ENCODE measurements around the gene COQ8B.
"Not testable (repeated sequence)": the region's sequence is repeated elsewhere in the genome, so short reads cannot be mapped to it uniquely, and the experiment has no call there.

The COQ8B gene

DNA sequence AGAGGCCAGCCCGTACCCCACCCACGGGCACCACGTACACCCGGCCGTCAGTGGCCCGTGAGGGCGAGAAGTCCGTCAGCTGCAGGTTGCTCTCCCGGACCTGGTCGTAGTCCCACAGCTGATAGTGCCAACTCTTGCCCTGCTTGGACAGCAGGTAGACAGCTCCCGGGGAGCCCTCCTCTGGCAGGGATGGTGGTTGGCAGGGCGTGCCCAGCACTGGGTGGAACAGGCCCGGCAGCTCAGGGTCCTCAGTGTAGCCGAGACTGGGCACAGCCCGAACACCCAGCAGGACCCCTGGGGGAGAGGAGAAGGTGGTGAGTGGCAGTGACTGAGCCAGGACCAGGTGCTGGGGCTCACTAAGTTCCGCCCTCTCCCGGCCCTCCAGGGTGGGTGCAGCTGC lies 25.8 kb upstream of the COQ8B start:
- DNase-seq (no peak), ATAC-seq (no peak)

- no peak for ATAC-seq
- no peak for DNase-seq
Measured at GRCh38 chr19:40741527-40742390, 25.1 kb upstream of the COQ8B start.

DNA sequence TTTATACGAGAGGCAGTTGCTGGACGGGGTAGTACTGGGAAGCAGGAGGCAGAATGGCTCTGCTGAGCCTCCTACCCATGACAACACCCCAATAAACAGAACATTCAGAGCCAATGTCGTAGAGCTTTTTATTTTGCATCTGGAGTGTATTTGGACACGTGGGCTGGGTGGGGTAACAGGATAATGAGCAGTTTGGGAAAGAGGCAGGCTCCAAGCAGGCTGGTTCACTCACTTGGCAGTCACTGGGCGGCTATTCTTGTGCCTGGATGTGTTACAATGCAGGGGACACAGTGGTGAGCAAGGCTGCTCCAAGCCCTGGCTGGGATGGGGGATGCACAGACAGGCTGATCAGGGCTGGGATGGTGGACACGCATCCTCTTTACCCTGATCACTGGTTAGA lies 24.1 kb upstream of the COQ8B start:
- ATAC-seq (no peak), DNase-seq (no peak)

DNA sequence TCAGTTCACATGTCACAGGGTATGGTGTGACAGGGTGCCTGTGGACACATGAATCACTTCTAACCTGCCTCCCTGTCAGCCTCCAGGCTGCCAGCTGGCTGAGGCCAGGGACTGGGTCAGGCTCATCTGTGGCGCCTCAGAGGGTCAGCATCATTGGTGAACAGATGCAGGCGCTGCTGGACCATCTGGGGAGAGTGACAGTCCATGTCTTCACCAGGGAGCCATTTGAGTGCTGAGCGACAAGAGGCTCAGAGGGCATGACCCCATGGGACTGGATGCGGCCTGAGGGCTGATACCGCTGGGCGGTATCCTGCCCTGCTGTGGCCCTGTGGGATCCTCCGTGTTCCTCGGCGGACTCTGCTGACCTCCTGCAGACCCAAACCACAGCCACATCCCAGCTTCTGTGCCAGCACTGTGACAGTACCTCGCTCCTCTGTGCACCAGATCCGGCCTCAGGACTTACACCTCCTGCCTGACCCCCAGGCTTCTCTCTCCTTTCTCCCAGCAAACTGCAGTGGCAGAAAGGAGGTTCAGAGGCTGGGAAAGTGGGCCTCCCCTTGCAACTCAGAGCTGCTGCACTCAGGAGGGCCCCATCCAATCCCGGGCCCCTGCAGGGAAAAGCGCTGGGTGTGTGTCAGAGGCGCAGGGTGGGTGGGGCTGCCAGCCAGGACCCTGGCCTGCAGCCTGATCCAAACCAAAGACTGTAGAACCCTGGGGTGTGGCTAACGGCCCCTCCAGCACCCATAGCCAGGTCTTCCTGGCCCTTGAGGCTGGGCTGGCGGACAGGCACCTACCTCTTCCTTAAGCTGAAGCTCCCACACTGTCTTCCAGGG lies 23.4 kb upstream of the COQ8B start:
- ATAC-seq, result no peak
- DNase-seq, result no peak

GRCh38 chr19:40739030-40739839 lies 22.5 kb upstream of the COQ8B start:
- DNase-seq (no peak), ATAC-seq (no peak)

DNA sequence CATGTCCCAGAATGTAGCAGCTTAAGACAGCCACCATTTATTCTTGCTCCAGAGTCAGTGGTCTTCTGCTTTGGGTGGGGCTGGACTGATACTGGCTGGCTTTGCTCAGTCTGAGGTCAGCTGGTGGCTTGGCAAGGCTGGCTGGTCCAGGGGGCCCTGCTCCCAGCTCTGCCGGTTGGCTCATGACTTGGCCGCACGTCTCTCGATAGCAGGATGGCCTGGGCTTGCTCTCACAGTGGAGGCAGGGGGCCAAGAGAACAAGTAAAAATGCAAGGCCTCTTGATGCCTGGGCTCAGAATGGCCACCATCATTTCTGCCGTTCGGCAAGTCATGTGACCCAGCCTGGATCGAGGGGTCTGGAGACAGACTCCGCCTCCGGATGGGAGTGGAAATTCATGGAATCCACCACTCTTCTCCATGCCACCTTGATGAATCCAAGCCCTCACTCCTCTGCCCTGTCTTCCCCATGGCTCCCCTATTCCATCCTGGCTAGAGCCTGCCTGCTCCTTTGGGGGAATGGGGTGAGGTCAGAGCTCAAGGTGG lies 20.5 kb upstream of the COQ8B start:
- no peak for ATAC-seq

GRCh38 chr19:40736661-40737060 lies 20.0 kb upstream of the COQ8B start:
- DNase-seq, result no peak
- ATAC-seq, result no peak

More for the DNA sequence above, 20.5 kb upstream of the COQ8B start:
- DNase-seq, result no peak

- ATAC-seq (no peak), DNase-seq (no peak)
Measured at GRCh38 chr19:40735013-40735771, 18.5 kb upstream of the COQ8B start.

DNA sequence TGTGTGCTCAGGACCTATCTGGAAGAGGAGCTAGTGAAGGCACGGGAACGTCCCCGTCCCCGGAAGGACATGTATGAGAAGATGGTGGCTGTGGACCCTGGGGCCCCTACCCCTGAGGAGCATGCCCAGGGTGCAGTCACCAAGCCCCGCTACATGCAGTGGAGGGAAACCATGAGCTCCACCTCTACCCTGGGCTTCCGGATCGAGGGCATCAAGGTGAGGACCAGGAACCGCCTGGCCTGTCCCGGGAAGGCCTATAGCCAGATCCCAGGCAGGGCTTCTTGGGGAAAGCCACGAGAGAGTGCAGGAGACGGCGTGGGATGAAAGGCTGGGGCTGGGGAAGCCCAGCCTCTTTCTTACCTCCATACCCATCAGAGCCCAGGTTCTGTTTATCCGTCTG lies 16.5 kb upstream of the COQ8B start:
- ATAC-seq, result no peak
- no peak for DNase-seq

DNA sequence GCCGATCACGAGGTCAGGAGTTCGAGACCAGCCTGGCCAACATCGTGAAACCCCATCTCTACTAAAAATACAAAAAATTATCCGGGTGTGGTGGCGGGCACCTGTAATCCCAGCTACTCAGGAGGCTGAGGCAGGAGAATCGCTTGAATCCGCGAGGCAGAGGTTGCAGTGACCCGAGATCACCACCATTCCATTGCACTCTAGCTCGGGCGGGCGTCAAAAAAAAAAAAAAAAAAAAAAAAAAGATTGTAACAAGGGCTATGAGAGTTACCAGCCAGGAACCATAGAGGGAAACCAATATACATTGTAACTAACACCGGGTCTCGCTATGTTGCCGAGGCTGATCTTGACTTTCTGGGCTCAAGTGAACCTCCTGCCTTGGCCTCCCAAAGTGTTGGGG lies 15.6 kb upstream of the COQ8B start:
- not testable (repeated sequence) for DNase-seq, ATAC-seq

- not testable (repeated sequence) for ATAC-seq, DNase-seq
Measured at GRCh38 chr19:40730065-40730464, 13.4 kb upstream of the COQ8B start.

DNA sequence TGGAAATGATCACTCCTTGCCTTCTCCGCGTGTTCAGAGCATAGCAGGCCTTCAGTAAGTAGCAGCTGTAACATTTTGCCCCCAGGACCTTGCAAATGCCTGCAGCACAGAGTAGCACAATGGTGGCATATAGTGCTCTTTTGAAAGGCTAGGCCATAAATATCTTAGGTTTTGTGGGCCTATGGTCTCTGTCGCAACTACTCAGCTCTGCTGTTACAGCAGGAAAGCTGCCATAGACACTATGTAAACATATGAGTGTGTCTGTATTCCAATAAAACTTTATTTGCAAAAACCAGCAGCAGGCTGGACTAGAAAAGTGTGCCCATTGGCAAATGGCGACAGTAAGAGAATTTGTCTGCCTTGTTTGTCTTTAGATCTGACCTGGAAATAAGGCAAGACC lies 9.6 kb upstream of the COQ8B start:
- ATAC-seq (no peak), DNase-seq (no peak)

DNA sequence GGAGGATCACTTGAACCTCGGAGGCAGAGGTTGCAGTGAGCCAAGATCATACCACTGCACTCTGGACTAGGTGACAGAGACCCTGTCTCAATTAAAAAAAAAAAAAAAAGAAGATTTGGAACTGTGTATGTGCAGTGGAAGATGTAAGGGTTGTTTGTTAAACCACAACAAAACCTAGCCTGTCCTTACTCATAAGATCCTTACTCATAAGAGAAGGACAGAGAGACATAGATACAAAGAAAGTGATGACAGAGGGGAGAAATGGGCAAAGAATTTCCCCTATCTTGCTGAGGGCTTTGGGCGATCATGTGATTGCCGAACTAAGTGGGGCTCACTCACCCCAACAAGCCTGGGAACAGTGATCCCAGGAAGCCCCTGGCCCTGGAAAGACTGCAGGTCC lies 8.2 kb upstream of the COQ8B start:
- DNase-seq (no peak), ATAC-seq (peak; percentile 88)

- no peak for DNase-seq
- no peak for ATAC-seq
Measured at GRCh38 chr19:40724315-40724714, 7.6 kb upstream of the COQ8B start.

DNA sequence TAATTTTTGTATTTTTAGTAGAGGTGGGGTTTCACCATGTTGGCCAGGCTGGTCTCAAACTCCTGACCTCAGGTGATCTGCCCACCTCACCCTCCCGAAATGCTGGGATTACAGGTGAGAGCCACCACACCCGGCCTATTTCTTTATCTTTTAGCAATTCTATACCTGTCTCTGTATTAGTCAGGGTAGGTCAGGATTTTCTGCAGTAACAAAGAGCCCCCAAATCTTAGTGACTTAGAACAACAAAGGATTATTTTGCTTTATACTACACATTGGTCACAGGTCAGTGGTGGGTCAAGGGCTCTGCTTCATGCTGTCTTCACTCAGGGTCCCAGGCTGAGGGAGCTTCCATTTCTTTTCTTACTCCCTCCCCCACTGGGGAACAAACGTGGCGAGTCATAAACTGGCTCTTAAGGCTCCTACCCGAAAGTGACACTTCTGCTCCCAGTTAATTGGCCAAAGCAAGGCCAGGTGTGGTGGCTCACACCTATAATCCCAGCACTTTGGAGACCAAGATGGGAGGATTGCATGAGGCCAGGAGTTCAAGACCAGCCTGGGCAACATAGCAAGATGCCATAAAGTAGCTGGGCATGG lies 7.1 kb upstream of the COQ8B start:
- ATAC-seq (no peak), DNase-seq (no peak)

- ATAC-seq, result no peak
- no peak for DNase-seq
Measured at GRCh38 chr19:40721936-40722661, 5.4 kb upstream of the COQ8B start.

DNA sequence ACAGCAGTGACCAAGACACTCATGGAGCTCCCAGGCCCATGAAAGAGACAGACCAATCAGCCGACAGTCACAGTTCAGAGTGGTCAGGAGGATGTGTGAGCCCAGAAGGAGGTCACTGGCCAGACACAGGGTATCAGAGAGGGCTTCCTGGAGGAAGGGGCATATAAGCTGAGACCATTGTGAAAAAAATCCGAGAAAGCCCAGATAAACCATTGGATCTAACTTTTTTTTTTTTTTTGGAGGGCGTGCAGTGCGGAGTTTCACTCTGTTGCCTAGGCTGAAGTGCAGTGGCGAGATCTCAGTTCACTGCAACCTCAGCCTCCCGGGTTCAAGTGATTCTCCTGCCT lies 4.4 kb upstream of the COQ8B start:
- ATAC-seq (no peak), DNase-seq (no peak)

GRCh38 chr19:40719414-40719894 lies 2.8 kb upstream of the COQ8B start:
- ATAC-seq, result no peak
- no peak for DNase-seq

- ATAC-seq (no peak), DNase-seq (peak; percentile 22)
Measured at GRCh38 chr19:40718774-40719391, 2.2 kb upstream of the COQ8B start.

Measured in stimulated activated naive CD8-positive, alpha-beta T cell treated with anti-CD3 and anti-CD28 coated beads, Interleukin-15, Interleukin-2, amounts not matched to agents 100 U/mL and 50 U/mL, for 24 hours (primary cell).